Heart left ventricle (tissue), 13 donors: ENCODE measurements around the gene CHRNE.

Source experiments
- POLR2A ChIP-seq, 2 donors: fragments of 450-650 bp; IDR thresholded peaks; one replicate each; pipeline ENCODE4 v1.6.1; 2017; ENCODE audit warnings: antibody characterized with exemption in 2 of 2, mild to moderate bottlenecking in 2 of 2, moderate library complexity in 2 of 2
- TF ChIP-seq, protein P1 (sequence below), 12 donors: fragments of 200-600 bp; sonication (generic) in 4 of 12; IDR thresholded peaks; one replicate each; pipeline versions ENCODE4 v1.5.0 to v1.8.0; 2018 to 2022; ENCODE audit warnings: antibody characterized with exemption in 12 of 12, mild to moderate bottlenecking in 5 of 12
- donor health status: ischemic (EF 13 %, LVEDD 7.1; RV severe dilation, severe dysfunction).
- donor health status: DM: no; HTN: yes; CAD: no.
- donor health status: DM: no; HTN: no; CAD: no.
- donor health status: ischemic (EF 25% LVEDD 6.9; RV normal size, moderate dysfunction).
- donor health status: ischemic (EF 25% LVEDD 5.7; RV mildly dilated, moderate dysfunction).
- donor health status: ischemic (EF 35%, LVEDD 5.7; RV mildly dilated, moderate dysfunction).
- donor health status: nonischemic (EF 11% LVEDD 7.7; RV severe dilation, severe dysfunction).
- donor health status: DM: yes; HTN: yes; CAD: no.
- donor health status: PGD.
- donor health status: ischemic (EF 29% LVEDD 5.4; RV normal size, mild dysfunction).
- donor health status: nonischemic (EF 23%, LVEDD 6.1; RV moderate dilation, normal function).

DNA sequence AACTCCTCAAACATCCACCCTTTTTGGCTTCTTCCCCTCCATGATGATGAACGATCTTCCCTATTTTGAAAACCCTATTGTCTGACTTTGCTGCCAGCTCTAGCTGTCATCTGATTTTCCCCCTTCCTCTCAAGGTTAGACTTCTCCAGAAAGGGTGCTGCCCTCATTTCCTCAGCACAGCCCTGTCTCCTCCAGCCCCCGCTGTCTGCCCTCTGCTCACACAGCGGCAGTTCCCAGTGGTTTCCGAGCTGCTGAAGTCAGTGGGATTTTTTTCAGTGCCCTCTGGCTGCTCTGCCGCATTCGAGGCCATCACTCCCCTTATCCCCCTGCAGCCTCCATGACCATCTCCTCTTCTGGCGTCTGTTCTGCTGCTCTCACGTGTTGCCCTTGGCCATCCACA, 30.1 kb downstream of the CHRNE start:
- TF ChIP-seq POLR2A (IDR thresholded peaks at IDR 0.05) = no peak
- TF ChIP-seq, protein P1, sequence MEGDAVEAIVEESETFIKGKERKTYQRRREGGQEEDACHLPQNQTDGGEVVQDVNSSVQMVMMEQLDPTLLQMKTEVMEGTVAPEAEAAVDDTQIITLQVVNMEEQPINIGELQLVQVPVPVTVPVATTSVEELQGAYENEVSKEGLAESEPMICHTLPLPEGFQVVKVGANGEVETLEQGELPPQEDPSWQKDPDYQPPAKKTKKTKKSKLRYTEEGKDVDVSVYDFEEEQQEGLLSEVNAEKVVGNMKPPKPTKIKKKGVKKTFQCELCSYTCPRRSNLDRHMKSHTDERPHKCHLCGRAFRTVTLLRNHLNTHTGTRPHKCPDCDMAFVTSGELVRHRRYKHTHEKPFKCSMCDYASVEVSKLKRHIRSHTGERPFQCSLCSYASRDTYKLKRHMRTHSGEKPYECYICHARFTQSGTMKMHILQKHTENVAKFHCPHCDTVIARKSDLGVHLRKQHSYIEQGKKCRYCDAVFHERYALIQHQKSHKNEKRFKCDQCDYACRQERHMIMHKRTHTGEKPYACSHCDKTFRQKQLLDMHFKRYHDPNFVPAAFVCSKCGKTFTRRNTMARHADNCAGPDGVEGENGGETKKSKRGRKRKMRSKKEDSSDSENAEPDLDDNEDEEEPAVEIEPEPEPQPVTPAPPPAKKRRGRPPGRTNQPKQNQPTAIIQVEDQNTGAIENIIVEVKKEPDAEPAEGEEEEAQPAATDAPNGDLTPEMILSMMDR (IDR thresholded peaks at IDR 0.05) = no peak
